HG03066 (cell line): ENCODE measurements around the gene CARMIL3.

Source experiments
- ATAC-seq: cut with Tn5 transposase; IDR thresholded peaks from one replicate; pipeline ENCODE4 v1.9.1; 2021; ENCODE audit warnings: low read depth; ENCODE audit not compliant: unreplicated experiment

Gene CARMIL3

DNA sequence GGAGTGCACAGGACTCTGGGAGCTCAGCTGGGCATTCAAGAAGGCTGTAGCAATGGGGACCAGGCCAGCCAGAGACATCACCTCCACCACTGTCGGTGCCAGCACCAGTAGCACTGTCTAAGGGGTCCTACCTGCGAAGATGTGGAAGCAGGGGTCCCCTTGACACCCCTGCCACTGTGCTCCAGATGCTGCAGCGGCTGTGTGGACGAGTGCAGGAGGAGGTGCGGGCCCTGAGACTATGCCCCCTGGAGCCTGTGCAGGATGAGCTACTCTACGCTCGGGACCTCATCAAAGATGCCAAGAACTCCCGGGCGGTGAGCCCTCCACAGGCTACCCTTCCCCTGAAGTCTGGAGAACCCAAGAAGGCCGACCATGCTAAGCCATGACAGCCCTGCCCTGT lies 8.6 kb downstream of the CARMIL3 start:
- no peak for ATAC-seq

DNA sequence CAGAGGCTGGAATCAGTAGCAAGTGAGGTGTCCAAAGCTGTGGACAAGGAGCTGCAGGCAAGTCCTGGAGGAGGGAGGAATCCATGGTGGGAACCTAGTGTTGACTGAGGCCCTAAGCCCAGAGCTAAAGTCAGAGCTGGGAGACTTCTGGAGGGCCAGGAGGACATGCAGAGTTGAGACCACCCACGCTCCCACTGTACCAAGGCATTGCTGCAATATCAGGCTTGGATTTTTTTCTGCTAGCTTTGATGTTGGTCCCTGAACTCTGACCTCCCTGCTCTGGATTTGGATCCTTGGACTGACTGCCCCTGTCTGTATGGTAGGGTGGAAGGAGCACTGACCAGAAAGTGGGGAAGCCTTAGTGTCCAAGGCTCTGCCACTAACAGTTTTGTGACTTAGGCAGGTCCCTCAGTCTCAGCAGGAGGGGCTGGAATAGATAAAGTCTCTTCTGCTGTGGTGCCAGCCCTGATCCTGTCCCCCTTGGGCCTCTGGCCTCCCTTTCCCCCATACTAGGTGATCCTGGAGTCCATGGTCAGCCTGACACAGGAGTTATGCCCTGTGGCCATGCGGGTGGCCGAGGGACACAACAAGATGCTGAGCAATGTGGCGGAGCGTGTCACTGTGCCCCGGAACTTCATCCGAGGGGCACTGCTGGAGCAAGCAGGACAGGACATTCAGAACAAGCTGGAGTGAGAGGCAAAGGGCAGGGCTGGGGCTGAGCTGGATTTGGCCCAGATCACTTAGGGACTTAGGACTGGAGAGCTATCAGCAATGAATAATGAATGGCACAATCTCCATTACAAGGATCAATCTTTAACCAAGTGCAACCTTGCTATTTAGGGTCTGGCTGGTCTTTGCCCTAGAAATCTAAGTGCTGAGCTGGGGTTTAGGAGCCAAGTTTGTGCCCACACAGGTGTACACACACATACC lies 9.4 kb downstream of the CARMIL3 start:
- ATAC-seq, result no peak

- ATAC-seq, result no peak
Measured at GRCh38 chr14:24062216-24062980, 10.6 kb downstream of the CARMIL3 start.

GRCh38 chr14:24063263-24063836 lies 11.5 kb downstream of the CARMIL3 start:
- no peak for ATAC-seq

GRCh38 chr14:24064091-24064795 lies 12.4 kb downstream of the CARMIL3 start:
- no peak for ATAC-seq

DNA sequence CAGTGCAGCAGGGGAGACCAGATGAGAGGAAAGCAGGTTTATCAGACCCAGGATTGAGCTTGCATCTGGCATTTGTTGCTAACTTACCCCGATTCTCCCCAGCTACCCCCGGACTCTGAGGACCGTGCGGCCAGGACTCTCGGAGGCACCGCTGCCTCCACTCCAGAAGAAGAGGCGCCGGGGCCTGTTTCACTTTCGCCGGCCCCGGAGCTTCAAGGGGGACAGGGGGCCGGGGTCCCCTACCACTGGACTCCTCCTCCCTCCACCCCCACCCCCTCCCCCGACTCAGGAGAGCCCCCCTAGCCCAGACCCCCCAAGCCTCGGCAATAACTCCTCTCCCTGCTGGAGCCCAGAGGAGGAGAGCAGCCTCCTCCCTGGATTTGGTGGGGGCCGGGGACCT lies 13.0 kb downstream of the CARMIL3 start:
- ATAC-seq, result no peak

- ATAC-seq, result no peak
Measured at GRCh38 chr14:24065408-24065807, 13.6 kb downstream of the CARMIL3 start.

- ATAC-seq, result no peak
Measured at GRCh38 chr14:24066496-24067132, 14.8 kb downstream of the CARMIL3 start.

DNA sequence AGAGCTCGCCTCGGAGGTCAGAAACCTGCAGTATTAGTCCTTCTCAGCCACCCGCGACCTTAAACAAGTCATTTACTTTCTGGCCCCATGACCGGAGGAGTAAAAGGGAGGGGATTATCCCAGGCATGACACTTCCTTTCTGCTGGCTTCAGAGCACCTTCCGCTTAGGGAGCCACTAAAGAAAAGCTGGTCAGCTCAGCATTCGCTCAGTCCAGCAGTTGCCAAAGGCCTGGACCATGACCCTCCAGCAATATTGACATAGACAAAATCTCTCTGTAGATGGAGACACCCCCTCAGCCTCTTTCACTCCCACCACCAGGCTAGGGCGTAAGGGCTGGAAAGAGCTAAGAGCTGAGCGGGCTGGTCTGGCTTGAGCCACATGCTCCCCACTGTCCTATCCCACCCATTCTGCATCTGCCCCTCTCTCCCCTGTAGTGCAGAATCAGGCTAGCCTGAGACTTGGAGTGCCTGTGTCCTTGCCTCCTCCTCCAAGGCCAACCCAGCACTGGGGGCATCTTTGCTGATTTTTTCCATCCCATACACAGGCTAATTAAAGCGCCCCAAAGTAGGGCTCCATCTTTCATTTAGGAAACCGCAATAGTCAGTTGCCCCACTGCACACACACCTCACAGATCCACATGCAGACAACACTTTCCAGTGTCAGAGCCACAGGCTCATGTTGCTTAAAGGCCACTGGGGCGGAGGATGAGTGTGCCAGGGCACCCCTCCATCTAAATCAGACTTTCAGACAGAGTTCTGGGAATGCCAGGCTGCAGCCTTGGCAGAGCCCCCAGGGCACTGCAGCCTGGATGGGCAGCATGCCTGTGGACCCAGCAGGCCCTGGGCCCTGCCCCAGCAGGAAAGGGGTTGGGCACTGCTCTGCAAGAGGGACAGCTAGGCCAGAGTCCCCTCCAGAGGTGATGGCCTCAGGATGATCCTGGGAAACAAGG lies 15.6 kb downstream of the CARMIL3 start:
- no peak for ATAC-seq

DNA sequence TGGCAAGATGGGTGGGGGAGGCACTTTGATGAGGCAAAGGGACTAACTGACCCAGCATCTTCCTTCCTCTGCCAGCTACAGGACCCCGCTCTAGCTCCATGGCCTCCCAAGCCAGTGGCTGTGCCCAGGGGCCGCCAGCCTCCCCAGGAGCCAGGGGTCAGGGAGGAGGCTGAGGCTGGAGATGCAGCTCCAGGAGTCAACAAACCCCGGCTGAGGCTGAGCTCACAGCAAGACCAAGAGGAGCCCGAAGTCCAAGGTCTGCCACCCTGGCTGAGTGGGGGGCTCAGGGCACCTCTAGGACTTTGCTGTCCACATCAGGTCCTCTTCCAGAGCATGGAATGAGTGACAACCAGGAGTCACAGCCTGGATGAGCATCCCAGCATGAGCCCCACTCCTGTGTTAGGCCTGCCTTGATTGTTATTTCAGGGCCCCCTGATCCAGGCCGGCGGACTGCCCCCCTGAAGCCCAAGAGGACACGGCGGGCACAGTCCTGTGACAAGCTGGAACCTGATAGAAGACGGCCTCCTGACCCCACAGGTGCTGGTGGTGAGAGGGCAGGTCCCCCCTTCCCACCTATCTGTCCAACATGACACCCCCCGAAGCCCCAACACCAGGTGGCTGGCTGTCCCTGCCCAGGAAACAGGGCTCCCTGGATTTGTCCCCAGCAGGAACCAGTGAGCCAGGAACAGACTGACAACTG lies 17.1 kb downstream of the CARMIL3 start:
- no peak for ATAC-seq

DNA sequence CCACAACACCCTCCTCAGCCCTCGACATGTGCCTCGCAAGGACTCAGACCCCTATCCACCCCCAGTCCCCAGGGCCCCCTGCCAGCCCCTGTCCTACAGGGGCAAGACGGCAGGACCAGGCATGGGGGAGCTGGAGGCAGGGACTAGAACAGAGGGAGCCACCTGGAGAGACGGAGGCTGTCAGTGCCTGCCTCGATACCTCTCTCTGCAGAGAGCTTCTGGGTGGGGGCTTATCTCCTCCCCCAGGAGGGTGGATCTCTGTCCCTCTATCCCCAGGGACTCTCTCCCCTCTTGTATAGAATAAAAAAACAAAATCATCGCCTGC lies 17.6 kb downstream of the CARMIL3 start:
- ATAC-seq, result no peak

GRCh38 chr14:24070285-24071143 lies 18.7 kb downstream of the CARMIL3 start:
- no peak for ATAC-seq

DNA sequence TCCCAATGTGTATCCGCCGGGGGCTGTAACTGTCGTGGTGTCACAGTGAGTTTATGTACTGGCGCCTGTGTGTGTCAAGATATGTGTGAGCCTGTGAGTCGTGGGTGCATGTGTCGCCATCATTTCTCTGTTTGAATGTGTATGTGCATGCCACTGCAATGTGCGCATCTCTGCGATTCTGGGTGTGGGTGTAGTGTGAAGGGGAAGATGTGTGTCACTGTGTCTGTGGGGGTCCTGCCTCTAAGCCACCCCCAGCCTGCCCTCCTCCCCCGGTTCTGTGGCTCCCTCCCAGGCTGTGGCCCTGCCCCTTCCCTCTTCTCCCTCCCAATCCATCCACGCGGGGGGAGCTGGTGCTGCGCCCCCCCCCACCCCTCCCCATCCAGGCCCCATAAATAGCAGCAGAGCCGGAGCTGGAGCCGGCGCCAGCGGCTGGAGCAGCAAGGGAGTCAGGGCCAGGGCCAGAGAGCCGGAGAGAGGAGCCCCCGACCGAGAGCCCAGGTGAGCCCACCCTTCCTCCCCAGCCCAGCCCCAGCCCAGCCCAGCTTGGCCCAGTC lies 19.4 kb downstream of the CARMIL3 start, which contains the start of gene CPNE6:
Gene CPNE6, plus strand, starts transcription at position 419 of the 554 bp plus-strand sequence. CDS start 1,375 bp downstream, outside the sequence.
- no peak for ATAC-seq

GRCh38 chr14:24071836-24072430 lies 20.1 kb downstream of the CARMIL3 start:
- no peak for ATAC-seq

DNA sequence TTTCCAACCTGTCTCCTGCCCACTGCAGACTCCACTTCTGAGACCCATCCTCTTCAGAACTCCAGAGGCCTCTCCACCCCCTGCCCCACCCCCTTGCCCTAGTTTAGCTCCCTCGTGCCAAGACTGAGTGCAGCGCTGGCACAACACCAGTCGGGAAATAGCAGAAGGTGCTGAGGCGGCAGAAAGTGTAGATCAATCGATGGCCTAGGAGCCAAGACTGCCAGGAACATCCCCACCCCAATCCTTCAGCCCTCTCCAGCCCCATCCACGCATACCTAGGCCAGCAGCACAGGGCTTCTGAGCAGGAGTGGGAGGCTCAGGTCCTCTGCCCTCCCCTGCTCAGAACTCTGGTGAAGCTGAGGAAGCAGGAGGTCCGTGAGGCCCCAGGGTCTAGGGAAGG lies 20.6 kb downstream of the CARMIL3 start:
- no peak for ATAC-seq

- ATAC-seq, result no peak
Measured at GRCh38 chr14:24072881-24073877, 21.4 kb downstream of the CARMIL3 start.
